Stimulated activated effector memory CD8-positive, alpha-beta T cell treated with anti-CD3 and anti-CD28 coated beads, Interleukin-12 subunit alpha, Interleukin-12 subunit beta, amount 100 ng/mL, for 72 hours (primary cell): ENCODE measurements around the gene MYOD1.

Experiments used
- ATAC-seq: fragments of 150-1000 bp; cut with Tn5 transposase; 2 replicates; pipeline ENCODE4 v1.10.0; 2021
- DNase-seq, 2 donors: peaks; one replicate each; pipeline ENCODE4 v3.0.0; 2021 to 2022; ENCODE audit warnings: low spot score in 2 of 2
- H3K27ac Mint-ChIP-seq: one replicate; pipeline ENCODE4 v1.8.0; 2022; ENCODE audit warnings: mild to moderate bottlenecking, mixed read lengths
- H3K36me3 Mint-ChIP-seq: one replicate; pipeline ENCODE4 v1.8.0; 2022; ENCODE audit warnings: mild to moderate bottlenecking, mixed read lengths
- H3K4me1 Mint-ChIP-seq: one replicate; pipeline ENCODE4 v1.8.0; 2022; ENCODE audit warnings: mixed read lengths
- H3K4me3 Mint-ChIP-seq: one replicate; pipeline ENCODE4 v1.8.0; 2022; ENCODE audit warnings: mild to moderate bottlenecking, mixed read lengths
- H3K9me3 Mint-ChIP-seq: one replicate; pipeline ENCODE4 v1.8.0; 2022; ENCODE audit warnings: mixed read lengths

The MYOD1 gene

GRCh38 chr11:17719938-17720795 lies 796 bp downstream of the MYOD1 start:
- Mint-ChIP-seq H3K27ac (no peak overlapping the region), H3K4me3 (no peak overlapping the region), H3K36me3 (no peaks in the 10 kb centered on the region), H3K9me3 (no peaks in the 10 kb centered on the region), H3K4me1 (peaks cover 7% of the 10 kb centered on the region)
- ATAC-seq (no peak), DNase-seq (no peak)

- Mint-ChIP-seq H3K9me3 (no peaks in the 10 kb centered on the region), H3K4me1 (peaks cover 7% of the 10 kb centered on the region)
- no peak for ATAC-seq
Observed at GRCh38 chr11:17720796-17721171, 1.4 kb downstream of the MYOD1 start.

GRCh38 chr11:17721242-17721999 lies 2.0 kb downstream of the MYOD1 start:
- Mint-ChIP-seq H3K4me3 (no peak overlapping the region), H3K27ac (no peak overlapping the region), H3K9me3 (no peaks in the 10 kb centered on the region), H3K4me1 (peaks cover 7% of the 10 kb centered on the region), H3K36me3 (no peaks in the 10 kb centered on the region)
- DNase-seq (no peak), ATAC-seq (no peak)

More at GRCh38 chr11:17720796-17721171, 1.4 kb downstream of the MYOD1 start:
- no peaks in the 10 kb centered on the region for H3K36me3 Mint-ChIP-seq
- no peak overlapping the region for H3K4me3 Mint-ChIP-seq
- H3K27ac Mint-ChIP-seq, result no peak overlapping the region
- no peak for DNase-seq

GRCh38 chr11:17722000-17722643 lies 2.8 kb downstream of the MYOD1 start:
- H3K36me3 Mint-ChIP-seq, result no peaks in the 10 kb centered on the region
- no peaks in the 10 kb centered on the region for H3K9me3 Mint-ChIP-seq
- DNase-seq, result no peak
- ATAC-seq, result no peak
- H3K4me3 Mint-ChIP-seq, result no peak overlapping the region
- no peak overlapping the region for H3K27ac Mint-ChIP-seq
- peaks cover 7% of the 10 kb centered on the region for H3K4me1 Mint-ChIP-seq

- ATAC-seq, result peak; percentile 23
- Mint-ChIP-seq H3K4me1 (peaks cover 7% of the 10 kb centered on the region), H3K4me3 (no peak overlapping the region), H3K9me3 (no peaks in the 10 kb centered on the region), H3K27ac (no peak overlapping the region), H3K36me3 (no peaks in the 10 kb centered on the region)
- DNase-seq, result no peak
Observed at GRCh38 chr11:17724020-17724908, 4.9 kb downstream of the MYOD1 start.

GRCh38 chr11:17725174-17725573 lies 5.8 kb downstream of the MYOD1 start:
- no peak for DNase-seq
- no peak for ATAC-seq
- H3K4me1 Mint-ChIP-seq, result peaks cover 7% of the 10 kb centered on the region
- H3K27ac Mint-ChIP-seq, result no peak overlapping the region
- no peaks in the 10 kb centered on the region for H3K9me3 Mint-ChIP-seq
- no peak overlapping the region for H3K4me3 Mint-ChIP-seq
- no peaks in the 10 kb centered on the region for H3K36me3 Mint-ChIP-seq

- no peak for ATAC-seq
- DNase-seq, result no peak
- Mint-ChIP-seq H3K4me3 (no peak overlapping the region), H3K9me3 (no peaks in the 10 kb centered on the region), H3K4me1 (peaks cover 7% of the 10 kb centered on the region), H3K27ac (no peak overlapping the region), H3K36me3 (no peaks in the 10 kb centered on the region)
Observed at GRCh38 chr11:17730137-17730536, 10.8 kb downstream of the MYOD1 start.

GRCh38 chr11:17730608-17731462 lies 11.5 kb downstream of the MYOD1 start:
- Mint-ChIP-seq H3K36me3 (no peaks in the 10 kb centered on the region), H3K27ac (no peak overlapping the region), H3K9me3 (no peaks in the 10 kb centered on the region), H3K4me3 (no peak overlapping the region), H3K4me1 (peaks cover 7% of the 10 kb centered on the region)
- DNase-seq (peak; percentile 57 to 83), ATAC-seq (peak; percentile 83)

- H3K36me3 Mint-ChIP-seq, result no peaks in the 10 kb centered on the region
- DNase-seq (no peak), ATAC-seq (no peak)
- no peak overlapping the region for H3K4me3 Mint-ChIP-seq
- no peak overlapping the region for H3K27ac Mint-ChIP-seq
- peaks cover 13% of the 10 kb centered on the region for H3K4me1 Mint-ChIP-seq
- H3K9me3 Mint-ChIP-seq, result no peaks in the 10 kb centered on the region
Observed at GRCh38 chr11:17733261-17733660, 13.9 kb downstream of the MYOD1 start.

GRCh38 chr11:17734418-17734911 lies 15.1 kb downstream of the MYOD1 start, which contains the start of gene KCNC1:
Gene KCNC1, plus strand, starts transcription at chr11:17734781. Its CDS starts 1,222 bp downstream, at chr11:17736003.
- Mint-ChIP-seq H3K36me3 (no peaks in the 10 kb centered on the region), H3K4me1 (peaks cover 13% of the 10 kb centered on the region), H3K4me3 (peak within 1 kb of the TSS; percentile 55), H3K9me3 (no peaks in the 10 kb centered on the region), H3K27ac (no peak within 1 kb of the TSS)
- ATAC-seq (no peak), DNase-seq (no peak)

- Mint-ChIP-seq H3K9me3 (no peaks in the 10 kb centered on the region), H3K4me3 (no peak overlapping the region), H3K4me1 (peaks cover 13% of the 10 kb centered on the region), H3K27ac (no peak overlapping the region), H3K36me3 (no peaks in the 10 kb centered on the region)
- ATAC-seq, result peak; percentile 27
- DNase-seq, result peak in 1 of 2 donors; percentile 65
Observed at GRCh38 chr11:17734986-17735817, 15.8 kb downstream of the MYOD1 start.

GRCh38 chr11:17735818-17736578 lies 16.6 kb downstream of the MYOD1 start:
- Mint-ChIP-seq H3K4me1 (peaks cover 13% of the 10 kb centered on the region), H3K4me3 (no peak overlapping the region), H3K36me3 (no peaks in the 10 kb centered on the region), H3K9me3 (no peaks in the 10 kb centered on the region), H3K27ac (no peak overlapping the region)
- ATAC-seq (no peak), DNase-seq (no peak)

GRCh38 chr11:17736579-17736893 lies 17.2 kb downstream of the MYOD1 start:
- H3K36me3 Mint-ChIP-seq, result no peaks in the 10 kb centered on the region
- peaks cover 13% of the 10 kb centered on the region for H3K4me1 Mint-ChIP-seq
- no peak for DNase-seq
- H3K4me3 Mint-ChIP-seq, result no peak overlapping the region
- H3K27ac Mint-ChIP-seq, result no peak overlapping the region
- H3K9me3 Mint-ChIP-seq, result no peaks in the 10 kb centered on the region
- no peak for ATAC-seq
